Esophagus muscularis mucosa (tissue), 4 donors: ENCODE data around the gene SLC31A2. TPM values are rescaled to one million over a fixed set of nuclear protein-coding genes. Genes with fewer than 3 reads are reported as not detected.

Source experiments
- DNase-seq: peaks from one replicate; pipeline ENCODE4 v3.0.0-alpha.2; 2017; ENCODE audit errors: extremely low spot score
- H3K27ac ChIP-seq, 4 donors: fragments of 200-600 bp; sonication (generic); replicated peaks in 1 of 4; 1 replicate in 3 of 4; 2 replicates in 1 of 4; pipeline ENCODE4 v1.5.1; 2016 to 2019; ENCODE audit warnings: mild to moderate bottlenecking in 1 of 4
- H3K27me3 ChIP-seq, 4 donors: fragments of 200-600 bp; sonication (generic); one replicate each; pipeline versions ENCODE4 v1.5.1 to v1.6.0; 2016 to 2019
- H3K36me3 ChIP-seq, 4 donors: fragments of 200-600 bp; sonication (generic); one replicate each; pipeline ENCODE4 v1.5.1; 2016 to 2019
- H3K4me1 ChIP-seq, 4 donors: fragments of 200-600 bp; sonication (generic); one replicate each; pipeline ENCODE4 v1.5.1; 2016 to 2019
- H3K4me3 ChIP-seq, 4 donors: fragments of 200-600 bp; sonication (generic); 1 replicate in 2 of 4; 2 replicates in 2 of 4; pipeline ENCODE4 v1.5.1; 2016 to 2019; ENCODE audit warnings: mild to moderate bottlenecking in 4 of 4, moderate library complexity in 1 of 4
- H3K9me3 ChIP-seq, 4 donors: fragments of 200-600 bp; sonication (generic); 1 replicate in 3 of 4; 2 replicates in 1 of 4; pipeline ENCODE4 v1.5.1; 2016 to 2019
- EP300 ChIP-seq: sonication (generic); formaldehyde crosslinking; IDR thresholded peaks from one replicate; pipeline ENCODE4 v1.6.1; 2017; ENCODE audit warnings: antibody characterized with exemption
- POLR2A ChIP-seq: fragments of 450-650 bp; IDR thresholded peaks from one replicate; pipeline ENCODE4 v1.6.1; 2017; ENCODE audit warnings: antibody characterized with exemption, moderate library complexity, mild to moderate bottlenecking, low read depth
- POLR2AphosphoS5 ChIP-seq, 2 donors: sonication (generic); formaldehyde crosslinking; IDR thresholded peaks; one replicate each; pipeline ENCODE4 v1.6.1; 2017; ENCODE audit warnings: antibody characterized with exemption in 2 of 2
- WGBS: methylation state at CpG from one replicate; pipeline ENCODE4 v1.1.5; 2018; 5-methylcytosine and 5-hydroxymethylcytosine counted together
- intact Hi-C: fragments of 100-400 bp; cut with DNase I; formaldehyde crosslinking; loops from one replicate; pipeline ENCODE4 v1.15.1; 2023
- total RNA-seq, 4 donors: library from RNA; depleted of rRNA; stranded (reverse); fragments of >200 nt; gene quantifications; one replicate each; pipeline versions ENCODE4 v1.1.0 to v1.2.1, GENCODE V29; 2016
- TF ChIP-seq, protein P1 (sequence below), 3 experiments: fragments of 200-600 bp in 2 of 3; fragments of 450-650 bp in 1 of 3; sonication (generic) in 2 of 3; IDR thresholded peaks; one replicate each; pipeline ENCODE4 v1.5.1; 2017 to 2019; ENCODE audit warnings: antibody characterized with exemption in 3 of 3, mild to moderate bottlenecking in 2 of 3, moderate library complexity in 1 of 3

Gene SLC31A2
- total RNA-seq, 4 donors from 2014 or later = 11.6 to 19.4 (median 15.8) TPM

DNA sequence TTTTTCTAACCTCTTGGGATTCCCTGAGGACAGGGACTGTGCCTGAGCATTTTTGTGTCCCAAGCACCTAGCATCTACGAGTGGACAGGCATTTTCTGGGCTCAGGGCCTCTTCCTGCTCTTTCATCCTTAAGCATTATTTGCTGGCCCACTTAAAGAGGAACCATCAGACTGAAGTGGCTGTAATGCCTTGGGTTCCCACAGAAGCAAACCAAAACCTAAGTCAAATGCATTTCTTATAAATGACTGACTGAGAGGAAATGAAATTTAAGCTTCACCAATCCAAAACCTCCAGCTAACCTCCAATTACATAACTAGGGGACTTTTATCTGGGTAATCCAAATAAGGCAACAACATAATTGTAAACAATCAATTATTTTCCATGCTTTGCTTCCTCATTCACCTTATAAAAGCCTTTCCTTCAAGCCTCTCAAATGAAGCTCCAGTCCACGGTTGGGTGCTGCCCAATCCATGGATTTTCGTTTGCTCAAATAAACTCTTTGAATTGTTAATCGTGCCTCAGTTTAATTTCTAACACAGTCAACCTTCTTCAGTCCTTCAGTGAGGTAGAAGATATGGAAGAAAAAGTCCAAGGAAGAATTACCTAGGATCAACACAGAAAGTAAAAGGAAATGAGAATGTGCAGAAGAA lies 25.3 kb upstream of the SLC31A2 start:
- intact Hi-C loops = no loop called here
- no peaks in the 10 kb centered on the region for H3K9me3 ChIP-seq
- no peaks in the 10 kb centered on the region for H3K36me3 ChIP-seq
- TF ChIP-seq EP300 (no peak), POLR2AphosphoS5 (IDR thresholded peaks at IDR 0.05) (no peak)
- peaks cover 0 to 20% (median 0%) of the 10 kb centered on the region in 4 donors for H3K27me3 ChIP-seq
- 68% methylated on average over 4 of the region's 4 CpGs for WGBS
- no peaks in the 10 kb centered on the region for H3K4me1 ChIP-seq
- H3K27ac ChIP-seq = no peak overlapping the region
- no peak overlapping the region for H3K4me3 ChIP-seq
- no peak for DNase-seq

DNA sequence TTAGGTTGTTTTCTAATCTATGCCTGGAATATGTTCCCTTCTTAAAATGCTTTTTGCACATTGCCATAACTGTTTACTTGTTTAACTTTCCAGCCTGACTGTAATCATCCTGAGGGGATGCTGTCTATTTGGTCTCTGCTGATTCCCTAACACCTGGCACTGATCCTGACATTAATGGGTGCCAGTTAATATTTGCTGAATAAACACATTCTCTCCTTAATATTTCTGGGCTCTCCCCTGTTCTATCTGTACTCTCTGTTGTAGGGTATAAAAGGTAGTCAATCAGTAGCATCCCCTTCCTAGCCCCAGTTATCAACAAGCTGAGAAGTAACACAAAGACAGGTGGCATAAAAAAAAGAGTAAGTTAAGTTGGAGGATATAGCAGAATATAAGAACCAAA lies 21.3 kb upstream of the SLC31A2 start:
- Histone ChIP-seq H3K36me3 (no peaks in the 10 kb centered on the region), H3K4me3 (no peak overlapping the region), H3K27me3 (peaks cover 0 to 26% (median 0%) of the 10 kb centered on the region in 4 donors), H3K27ac (no peak overlapping the region), H3K4me1 (no peaks in the 10 kb centered on the region), H3K9me3 (no peaks in the 10 kb centered on the region)
- TF ChIP-seq POLR2AphosphoS5 (IDR thresholded peaks at IDR 0.05) (no peak), POLR2A (no peak), EP300 (no peak)
- TF ChIP-seq, protein P1, sequence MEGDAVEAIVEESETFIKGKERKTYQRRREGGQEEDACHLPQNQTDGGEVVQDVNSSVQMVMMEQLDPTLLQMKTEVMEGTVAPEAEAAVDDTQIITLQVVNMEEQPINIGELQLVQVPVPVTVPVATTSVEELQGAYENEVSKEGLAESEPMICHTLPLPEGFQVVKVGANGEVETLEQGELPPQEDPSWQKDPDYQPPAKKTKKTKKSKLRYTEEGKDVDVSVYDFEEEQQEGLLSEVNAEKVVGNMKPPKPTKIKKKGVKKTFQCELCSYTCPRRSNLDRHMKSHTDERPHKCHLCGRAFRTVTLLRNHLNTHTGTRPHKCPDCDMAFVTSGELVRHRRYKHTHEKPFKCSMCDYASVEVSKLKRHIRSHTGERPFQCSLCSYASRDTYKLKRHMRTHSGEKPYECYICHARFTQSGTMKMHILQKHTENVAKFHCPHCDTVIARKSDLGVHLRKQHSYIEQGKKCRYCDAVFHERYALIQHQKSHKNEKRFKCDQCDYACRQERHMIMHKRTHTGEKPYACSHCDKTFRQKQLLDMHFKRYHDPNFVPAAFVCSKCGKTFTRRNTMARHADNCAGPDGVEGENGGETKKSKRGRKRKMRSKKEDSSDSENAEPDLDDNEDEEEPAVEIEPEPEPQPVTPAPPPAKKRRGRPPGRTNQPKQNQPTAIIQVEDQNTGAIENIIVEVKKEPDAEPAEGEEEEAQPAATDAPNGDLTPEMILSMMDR (IDR thresholded peaks at IDR 0.05) = no peak
- no peak for DNase-seq
- intact Hi-C loops = no loop called here

DNA sequence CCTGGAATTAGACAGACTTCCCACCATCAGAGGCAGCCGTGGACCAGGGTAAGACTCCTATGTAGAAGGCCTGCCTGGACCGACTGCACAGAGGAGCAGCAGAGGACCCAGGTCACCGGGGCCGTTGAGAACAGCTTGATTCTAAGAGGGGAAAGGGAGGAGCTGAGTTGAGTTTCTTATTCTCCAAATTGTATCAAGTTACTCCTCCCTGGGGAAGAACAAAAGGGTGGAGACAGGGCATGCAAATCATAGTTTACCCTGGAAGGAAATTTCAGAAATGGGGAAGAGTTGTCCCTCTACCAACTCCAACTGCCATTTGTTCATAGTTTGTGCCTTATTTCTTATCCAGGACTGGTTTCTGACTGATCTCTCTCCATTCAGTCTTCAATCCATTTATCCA lies 20.9 kb upstream of the SLC31A2 start:
- intact Hi-C loops = no loop called here
- no peak for DNase-seq
- Histone ChIP-seq H3K4me1 (no peaks in the 10 kb centered on the region), H3K4me3 (no peak overlapping the region), H3K9me3 (no peaks in the 10 kb centered on the region), H3K27ac (no peak overlapping the region), H3K36me3 (no peaks in the 10 kb centered on the region), H3K27me3 (peaks cover 0 to 26% (median 0%) of the 10 kb centered on the region in 4 donors)
- WGBS = 52% methylated on average over 4 of the region's 4 CpGs
- TF ChIP-seq POLR2A = no peak
- TF ChIP-seq, protein P1 (IDR thresholded peaks at IDR 0.05) = no peak
- TF ChIP-seq EP300 = no peak
- TF ChIP-seq POLR2AphosphoS5 (IDR thresholded peaks at IDR 0.05) = no peak

DNA sequence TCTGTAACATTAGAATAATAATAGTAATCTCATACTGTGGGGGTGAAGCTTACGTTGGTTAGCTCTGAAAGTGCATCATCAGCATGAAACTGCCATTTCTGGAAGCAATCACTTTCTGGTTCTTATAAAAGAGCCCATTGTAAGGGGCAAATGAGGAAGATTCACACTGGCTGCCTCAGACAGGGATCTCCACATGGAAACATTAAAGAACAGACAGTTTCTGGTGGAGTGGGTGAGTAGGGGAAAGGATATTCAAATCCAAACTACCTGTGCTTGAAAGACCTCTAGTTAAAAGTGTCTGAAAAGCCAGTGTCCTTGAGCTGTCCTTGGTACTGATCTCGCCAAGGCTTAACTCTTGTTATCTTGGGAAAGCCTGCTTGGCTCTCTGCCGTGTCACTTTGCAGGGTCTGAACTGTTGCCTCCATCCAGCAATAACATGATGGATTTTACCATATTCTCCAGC lies 19.1 kb upstream of the SLC31A2 start:
- intact Hi-C loops = no loop called here
- 10% methylated on average over 3 of the region's 3 CpGs for WGBS
- no peak for TF ChIP-seq POLR2A
- no peak for TF ChIP-seq POLR2AphosphoS5 (IDR thresholded peaks at IDR 0.05)
- TF ChIP-seq EP300 = no peak
- TF ChIP-seq, protein P1 (IDR thresholded peaks at IDR 0.05) = no peak
- Histone ChIP-seq H3K4me3 (no peak overlapping the region), H3K9me3 (no peaks in the 10 kb centered on the region), H3K4me1 (no peaks in the 10 kb centered on the region), H3K27me3 (peaks cover 0 to 20% (median 0%) of the 10 kb centered on the region in 4 donors), H3K27ac (no peak overlapping the region), H3K36me3 (no peaks in the 10 kb centered on the region)
- no peak for DNase-seq

DNA sequence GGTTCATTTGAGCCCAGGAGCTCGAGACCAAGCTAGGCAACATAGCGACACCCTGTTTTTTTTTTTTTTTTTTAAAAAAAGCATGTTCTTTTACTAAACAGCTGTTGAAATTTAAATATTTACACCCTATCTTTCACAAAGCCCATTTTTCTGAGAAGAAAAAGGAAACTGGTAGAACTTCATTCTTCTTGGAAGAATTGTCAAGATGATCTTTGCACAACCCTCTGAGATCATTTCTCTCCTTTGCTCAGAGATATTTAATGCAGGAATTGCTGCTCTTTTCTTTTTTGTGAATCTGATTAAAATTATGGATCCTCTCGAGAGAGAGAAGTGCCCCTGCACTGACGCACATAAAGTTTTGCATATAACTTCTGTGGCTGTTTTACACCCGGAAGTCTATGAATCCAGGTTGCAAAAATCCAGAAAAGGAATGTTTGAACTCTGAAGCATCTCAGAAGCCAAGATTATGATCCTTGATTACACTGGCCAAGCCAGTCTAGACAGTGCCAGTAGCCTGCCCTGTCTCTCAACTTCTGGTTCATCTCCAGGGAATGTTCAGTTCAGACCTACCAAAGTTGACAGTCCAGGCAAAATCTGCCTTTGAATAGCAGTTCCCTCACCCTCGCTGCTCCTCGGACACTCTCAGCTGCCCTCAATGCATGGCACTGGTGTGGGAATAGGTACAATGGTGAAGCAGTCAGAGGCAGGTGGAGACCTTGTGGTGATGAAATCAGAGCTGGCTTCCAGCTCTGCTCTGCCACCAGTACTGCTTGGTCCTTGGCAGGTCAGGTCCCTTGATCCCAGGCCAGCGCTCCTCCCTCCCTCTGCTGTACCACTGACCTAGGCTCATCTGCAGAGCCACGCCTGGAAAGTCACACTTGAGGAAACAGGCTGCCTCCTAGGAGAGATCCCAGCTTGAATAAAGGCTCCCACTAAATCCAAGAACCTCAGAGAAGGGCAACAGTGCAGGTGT lies 13.3 kb upstream of the SLC31A2 start:
- 72% methylated on average over 9 of the region's 9 CpGs for WGBS
- intact Hi-C loops = no loop called here
- DNase-seq = no peak
- TF ChIP-seq EP300 (no peak), POLR2A (no peak), POLR2AphosphoS5 (IDR thresholded peaks at IDR 0.05) (no peak)
- TF ChIP-seq, protein P1 (IDR thresholded peaks at IDR 0.05) = no peak
- H3K27me3 ChIP-seq = no peaks in the 10 kb centered on the region
- peaks cover 0 to 6% (median 2%) of the 10 kb centered on the region in 4 donors for H3K9me3 ChIP-seq
- no peaks in the 10 kb centered on the region for H3K4me1 ChIP-seq
- no peaks in the 10 kb centered on the region for H3K36me3 ChIP-seq
- no peak overlapping the region for H3K27ac ChIP-seq
- H3K4me3 ChIP-seq = no peak overlapping the region
